Mucosa of descending colon (tissue), 3 donors: ENCODE data around the gene PSMA7. TPM values are rescaled to one million over a fixed set of nuclear protein-coding genes. Genes with fewer than 3 reads are reported as not detected.

Source experiments
- ATAC-seq: fragments of 200-7000 bp; cut with Tn5 transposase; one replicate; pipeline ENCODE4 v1.9.1; 2020; ENCODE audit warnings: mild to moderate bottlenecking, moderate library complexity
- DNase-seq, 3 donors: peaks; one replicate each; pipeline ENCODE4 v3.0.0-alpha.2; 2020
- H3K36me3 ChIP-seq: fragments of 200-600 bp; one replicate; pipeline ENCODE4 v1.8.0; 2021; ENCODE audit warnings: low read depth, mild to moderate bottlenecking
- H3K4me1 ChIP-seq: fragments of 200-600 bp; one replicate; pipeline ENCODE4 v1.8.0; 2021; ENCODE audit warnings: low read depth, mild to moderate bottlenecking
- H3K4me3 ChIP-seq: fragments of 200-600 bp; one replicate; pipeline ENCODE4 v1.8.0; 2021; ENCODE audit warnings: mild to moderate bottlenecking
- H3K9me3 ChIP-seq: fragments of 200-600 bp; one replicate; pipeline ENCODE4 v1.8.0; 2021; ENCODE audit warnings: mild to moderate bottlenecking
- intact Hi-C, 2 donors: fragments of 100-400 bp; cut with DNase I in 1 of 2; cut with micrococcal nuclease in 1 of 2; formaldehyde crosslinking; loops; one replicate each; pipeline versions ENCODE4 v1.11.0 to v1.11.1; 2022; cut with DNase I, micrococcal nuclease
- total RNA-seq, 3 donors: library from RNA; stranded (reverse); fragmentation: NEBNext Ultra II Directional in 2 of 3; extraction: Animal tissue kit (Norgen Biotek cat#: 25700) in 2 of 3; gene quantifications; one replicate each; pipeline versions ENCODE4 v1.2.1 to v1.2.4, GENCODE V29; 2021 to 2023
- TF ChIP-seq, protein P1 (sequence below): fragments of 200-600 bp; IDR thresholded peaks from one replicate; pipeline ENCODE4 v1.8.0; 2022; ENCODE audit warnings: antibody characterized with exemption, mild to moderate bottlenecking
- donor health status: DM: no; HTN: no; CAD: no; lungs with moderate emphysema.
- donor health status: DM: no; HTN: no; CAD: no.
- donor health status: DM: no; HTN: yes; CAD: no.

Gene PSMA7
- total RNA-seq, 3 donors from 2014 or later: 129 to 197 (median 194) TPM

GRCh38 chr20:62160253-62160652 is 17.1 kb upstream of the PSMA7 start:
- TF ChIP-seq, protein P1, sequence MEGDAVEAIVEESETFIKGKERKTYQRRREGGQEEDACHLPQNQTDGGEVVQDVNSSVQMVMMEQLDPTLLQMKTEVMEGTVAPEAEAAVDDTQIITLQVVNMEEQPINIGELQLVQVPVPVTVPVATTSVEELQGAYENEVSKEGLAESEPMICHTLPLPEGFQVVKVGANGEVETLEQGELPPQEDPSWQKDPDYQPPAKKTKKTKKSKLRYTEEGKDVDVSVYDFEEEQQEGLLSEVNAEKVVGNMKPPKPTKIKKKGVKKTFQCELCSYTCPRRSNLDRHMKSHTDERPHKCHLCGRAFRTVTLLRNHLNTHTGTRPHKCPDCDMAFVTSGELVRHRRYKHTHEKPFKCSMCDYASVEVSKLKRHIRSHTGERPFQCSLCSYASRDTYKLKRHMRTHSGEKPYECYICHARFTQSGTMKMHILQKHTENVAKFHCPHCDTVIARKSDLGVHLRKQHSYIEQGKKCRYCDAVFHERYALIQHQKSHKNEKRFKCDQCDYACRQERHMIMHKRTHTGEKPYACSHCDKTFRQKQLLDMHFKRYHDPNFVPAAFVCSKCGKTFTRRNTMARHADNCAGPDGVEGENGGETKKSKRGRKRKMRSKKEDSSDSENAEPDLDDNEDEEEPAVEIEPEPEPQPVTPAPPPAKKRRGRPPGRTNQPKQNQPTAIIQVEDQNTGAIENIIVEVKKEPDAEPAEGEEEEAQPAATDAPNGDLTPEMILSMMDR: no peak
- intact Hi-C loops: no loop called here
- ATAC-seq: no peak

GRCh38 chr20:62159839-62160238 is 16.6 kb upstream of the PSMA7 start:
- ATAC-seq: no peak
- Histone ChIP-seq H3K4me1 (no peaks in the 10 kb centered on the region), H3K36me3 (no peaks in the 10 kb centered on the region), H3K9me3 (no peaks in the 10 kb centered on the region), H3K4me3 (no peak overlapping the region)
- intact Hi-C loops: no loop called here
- TF ChIP-seq, protein P1: no peak
- no peak for DNase-seq

More at GRCh38 chr20:62160253-62160652, 17.1 kb upstream of the PSMA7 start:
- DNase-seq: no peak
- Histone ChIP-seq H3K4me1 (no peaks in the 10 kb centered on the region), H3K36me3 (no peaks in the 10 kb centered on the region), H3K4me3 (no peak overlapping the region), H3K9me3 (no peaks in the 10 kb centered on the region)

- no peak overlapping the region for H3K4me3 ChIP-seq
- intact Hi-C loops: no loop called here
- no peaks in the 10 kb centered on the region for H3K36me3 ChIP-seq
- TF ChIP-seq, protein P1: no peak
- no peaks in the 10 kb centered on the region for H3K9me3 ChIP-seq
- DNase-seq (no peak), ATAC-seq (no peak)
- H3K4me1 ChIP-seq: no peaks in the 10 kb centered on the region
These were observed 15.9 kb upstream of the PSMA7 start for GRCh38 chr20:62159052-62159451.

- no peaks in the 10 kb centered on the region for H3K36me3 ChIP-seq
- DNase-seq (no peak), ATAC-seq (no peak)
- no peaks in the 10 kb centered on the region for H3K4me1 ChIP-seq
- intact Hi-C loops: no loop called here
- TF ChIP-seq, protein P1: no peak
- H3K4me3 ChIP-seq: no peak overlapping the region
- H3K9me3 ChIP-seq: no peaks in the 10 kb centered on the region
These were observed 15.3 kb upstream of the PSMA7 start for GRCh38 chr20:62158541-62158940.

DNA sequence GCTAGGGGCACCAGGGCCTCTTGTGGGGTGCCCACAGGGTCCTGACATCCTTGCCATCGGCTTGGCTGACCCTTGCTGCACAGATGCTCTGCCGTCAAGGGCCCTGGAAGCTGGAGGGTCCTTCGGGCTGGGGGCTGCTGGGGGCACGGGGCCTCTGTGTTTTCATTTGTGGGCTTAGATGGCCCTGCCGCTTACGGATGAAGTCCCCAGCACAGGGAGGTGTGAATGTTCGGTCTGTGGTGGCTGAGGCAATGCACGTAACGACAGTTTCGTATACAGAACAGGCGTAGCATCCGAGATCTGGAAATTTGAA is 14.8 kb upstream of the PSMA7 start:
- Histone ChIP-seq H3K9me3 (no peaks in the 10 kb centered on the region), H3K4me3 (no peak overlapping the region), H3K4me1 (no peaks in the 10 kb centered on the region), H3K36me3 (no peaks in the 10 kb centered on the region)
- DNase-seq: no peak
- intact Hi-C loops: no loop called here
- no peak for ATAC-seq
- TF ChIP-seq, protein P1: no peak

DNA sequence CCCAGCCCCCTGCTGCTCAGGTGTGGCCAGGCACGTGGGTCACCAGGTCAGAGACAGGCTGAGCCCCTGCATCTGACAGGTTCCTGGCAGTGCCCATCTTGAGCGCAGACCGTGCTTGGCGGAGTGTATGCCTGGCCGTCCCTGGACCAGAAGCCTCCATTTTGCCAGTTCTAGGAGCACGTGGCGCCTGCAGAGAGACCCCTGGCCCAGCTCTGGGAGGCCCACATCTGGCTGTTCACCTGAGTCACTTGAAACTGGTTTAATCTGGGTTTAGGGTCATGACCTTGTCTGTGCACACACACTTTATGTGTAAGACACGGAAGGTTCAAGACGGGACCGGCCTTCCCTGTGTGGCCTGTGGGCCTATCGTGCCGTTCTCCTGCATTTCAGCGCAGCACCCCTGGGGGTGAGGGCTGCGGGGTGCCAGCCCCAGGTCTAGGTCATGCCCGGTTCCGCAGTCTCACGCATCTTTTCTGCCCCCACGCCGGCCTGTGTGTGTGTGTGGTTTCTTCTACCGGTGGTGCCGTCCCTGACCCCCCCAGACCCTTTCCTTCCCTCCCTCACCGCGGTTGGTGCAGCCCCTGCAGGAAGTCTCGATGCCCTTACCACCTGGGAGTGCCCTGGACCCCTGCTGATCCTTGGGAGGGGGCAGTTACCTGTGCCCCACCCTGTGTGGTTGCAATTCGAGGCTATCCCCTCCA is 14.3 kb upstream of the PSMA7 start:
- Histone ChIP-seq H3K36me3 (no peaks in the 10 kb centered on the region), H3K4me3 (no peak overlapping the region), H3K9me3 (no peaks in the 10 kb centered on the region), H3K4me1 (no peaks in the 10 kb centered on the region)
- DNase-seq (no peak), ATAC-seq (no peak)
- intact Hi-C loops: no loop called here
- TF ChIP-seq, protein P1: no peak
